Left kidney (tissue), 2 donors: ENCODE data around the gene ST13. TPM values are rescaled to one million over a fixed set of nuclear protein-coding genes. Genes with fewer than 3 reads are reported as not detected.
"Not testable (repeated sequence)": the region's sequence is repeated elsewhere in the genome, so short reads cannot be mapped to it uniquely, and the experiment has no call there.

Experiments used
- DNase-seq: peaks from one replicate; pipeline ENCODE4 v3.0.0-alpha.2; 2013
- polyA plus RNA-seq: library from polyadenylated mRNA; unstranded; fragments of 120-200 nt; gene quantifications from one replicate; pipeline ENCODE4 v1.2.1, GENCODE V29; 2013; ENCODE audit not compliant: insufficient read length

The ST13 gene
- polyA plus RNA-seq, 1 donor, result 622 TPM

GRCh38 chr22:40789131-40789530 lies 67.3 kb downstream of the ST13 start:
- DNase-seq, result no peak

- DNase-seq, result no peak
These were observed 73.9 kb downstream of the ST13 start for GRCh38 chr22:40782521-40782920.

DNA sequence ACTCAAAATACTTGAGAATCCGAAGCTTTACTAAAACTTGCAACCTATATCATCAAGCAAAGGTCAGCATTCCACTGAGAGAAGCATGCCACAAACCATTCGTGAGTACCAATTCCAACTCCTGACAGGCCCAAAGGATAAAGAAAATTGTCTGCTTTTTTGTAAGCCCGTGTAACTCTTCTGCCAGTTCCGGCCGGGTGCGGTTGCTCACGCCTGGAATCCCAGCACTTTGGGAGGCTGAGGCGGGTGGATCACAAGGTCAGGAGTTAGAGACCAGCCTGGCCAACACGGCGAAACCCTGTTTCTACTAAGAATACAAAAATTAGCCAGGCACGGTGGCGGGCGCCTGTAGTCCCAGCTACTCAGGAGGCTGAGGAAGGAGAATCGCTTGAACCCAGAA lies 74.7 kb downstream of the ST13 start:
- not testable (repeated sequence) for DNase-seq

Other genes with a start within 250 kb of the ST13 start
- gene MRTFA, start 219.9 kb downstream of the ST13 start, polyA plus RNA-seq, result 22.7 TPM
- 0.20 TPM for gene MCHR1, start 177.2 kb downstream of the ST13 start, polyA plus RNA-seq
- gene SLC25A17, start 37.3 kb downstream of the ST13 start, polyA plus RNA-seq, result 48.8 TPM
- gene XPNPEP3, start 509 bp upstream of the ST13 start, polyA plus RNA-seq, result 19.2 TPM
- gene DNAJB7, start 5.5 kb upstream of the ST13 start, polyA plus RNA-seq, result 1.0 TPM
- gene RBX1, start 94.7 kb upstream of the ST13 start, polyA plus RNA-seq, result 71.4 TPM
- 89.3 TPM for gene EP300, start 236.0 kb upstream of the ST13 start, polyA plus RNA-seq